Measurements from ENCODE around the gene GPR3.

Gene GPR3

GRCh38 chr1:27439150-27439549 lies 46.7 kb downstream of the GPR3 start:
- H3K9ac ChIP-seq (ENCODE audit: low read length) = peak overlapping the region; percentile 18
- H3K79me2 ChIP-seq (ENCODE audit: insufficient read depth, low read length) = peaks cover 70% of the 10 kb centered on the region
- H2AFZ ChIP-seq (ENCODE audit: low read depth, low read length, severe bottlenecking) = no peak overlapping the region
- no peak overlapping the region for H3K4me3 ChIP-seq (ENCODE audit: insufficient read depth, low read length, poor library complexity, severe bottlenecking)
- no peaks in the 10 kb centered on the region for H3K36me3 ChIP-seq (ENCODE audit: low read length)
- 0 out of 2 replicates have a peak, but pooled peaks cover 5% of the 10 kb centered on the region for H4K20me1 ChIP-seq (ENCODE audit: low read depth, low read length)
- no peak for TF ChIP-seq CTCF (IDR thresholded peaks at IDR 0.05; ENCODE audit: insufficient read depth, low read length, poor library complexity, severe bottlenecking)
- no peak for TF ChIP-seq EZH2phosphoT487 (conservative IDR thresholded peaks at IDR 0.05; ENCODE audit: low read length)
- H3K4me2 ChIP-seq (ENCODE audit: low read depth, low read length, poor library complexity, severe bottlenecking) = peak overlapping the region; percentile 50
- H3F3A ChIP-seq (ENCODE audit: insufficient read depth) = peaks cover 60% of the 10 kb centered on the region
- H3K27ac ChIP-seq (ENCODE audit: low read depth, low read length) = peak overlapping the region; percentile 81
- no peaks in the 10 kb centered on the region for H3K9me2 ChIP-seq (replicated peaks; ENCODE audit: insufficient read depth, low read length)
- no peaks in the 10 kb centered on the region for H3K9me3 ChIP-seq (ENCODE audit: insufficient read depth, low read length)
- H3K27me3 ChIP-seq (ENCODE audit: low read length) = no peaks in the 10 kb centered on the region

- Histone ChIP-seq H2AFZ (ENCODE audit: low read depth, low read length, severe bottlenecking) (no peak overlapping the region), H3F3A (ENCODE audit: insufficient read depth) (peaks cover 53% of the 10 kb centered on the region), H3K9me3 (ENCODE audit: insufficient read depth, low read length) (no peaks in the 10 kb centered on the region), H3K79me2 (ENCODE audit: insufficient read depth, low read length) (peaks cover 68% of the 10 kb centered on the region), H3K4me2 (ENCODE audit: low read depth, low read length, poor library complexity, severe bottlenecking) (peak overlapping the region; percentile 75), H3K27me3 (ENCODE audit: low read length) (no peaks in the 10 kb centered on the region), H3K9ac (ENCODE audit: low read length) (peak overlapping the region; percentile 30; the same call in 1 of the 2 replicates), H3K27ac (ENCODE audit: low read depth, low read length) (peak overlapping the region; percentile 60), H3K9me2 (replicated peaks; ENCODE audit: insufficient read depth, low read length) (no peaks in the 10 kb centered on the region), H3K4me3 (ENCODE audit: insufficient read depth, low read length, poor library complexity, severe bottlenecking) (no peak overlapping the region), H3K36me3 (ENCODE audit: low read length) (no peaks in the 10 kb centered on the region), H4K20me1 (ENCODE audit: low read depth, low read length) (no peaks in the 10 kb centered on the region; the same call in 1 of the 2 replicates)
- TF ChIP-seq EZH2phosphoT487 (conservative IDR thresholded peaks at IDR 0.05; ENCODE audit: low read length) (no peak), CTCF (IDR thresholded peaks at IDR 0.05; ENCODE audit: insufficient read depth, low read length, poor library complexity, severe bottlenecking) (no peak)
These were observed 52.2 kb downstream of the GPR3 start for GRCh38 chr1:27444632-27445031.

All from SU-DHL-6 (cell line).